HepG2 (cell line): ENCODE results near the gene LOXL4. TPM values are rescaled to one million over a fixed set of nuclear protein-coding genes. Genes with fewer than 3 reads are reported as not detected.

Experiments
- ATAC-seq: fragments of 200-7000 bp; cut with Tn5 transposase; 3 replicates; pipeline ENCODE4 v1.9.1; 2020; ENCODE audit warnings: mild to moderate bottlenecking, moderate library complexity
- BruUV-seq: library from RNA; stranded (reverse); fragments of 400-500 nt; replicated peaks from 2 replicates; lab custom pipeline; 2021; lab: Mats Ljungman, UMichigan
- CTCF ChIA-PET: fragments of 300-600 bp; formaldehyde crosslinking; extraction: SDS; loops from one replicate; lab custom pipeline; 2021; ENCODE audit warnings: low total read pairs, inconsistent platforms, low intra/inter-chr PET ratio; lab: Yijun Ruan, JAX
- POLR2A ChIA-PET: fragments of 350-600 bp; sonication (Branson Sonifier 250); formaldehyde crosslinking; loops from one replicate; lab custom pipeline; 2020; ENCODE audit warnings: antibody characterized with exemption, inconsistent platforms; lab: Yijun Ruan, JAX
- DNase-seq: peaks from one replicate; pipeline ENCODE4 v3.0.0-alpha.2; 2015; ENCODE audit warnings: low spot score
- FAIRE-seq: peaks from 3 replicates; lab custom pipeline; 2011; peaks lifted over from hg19 to GRCh38; lab: Jason Lieb, UNC
- H2AFZ ChIP-seq: one replicate; pipeline ENCODE4 v1.6.1; 2011; ENCODE audit warnings: low read length, inconsistent platforms
- H3K27ac ChIP-seq: fragments of 300-600 bp; 3 replicates; pipeline ENCODE4 v1.8.0; 2011; ENCODE audit warnings: mixed run types, mild to moderate bottlenecking, mixed read lengths, low read length, inconsistent platforms; ENCODE audit not compliant: insufficient read depth; ENCODE audit errors: extremely low read length
- H3K27me3 ChIP-seq, 2 experiments: fragments of 200-600 bp in 1 of 2; 2 replicates in 1 of 2; 3 replicates in 1 of 2; pipeline versions ENCODE4 v1.6.0 to v1.8.0; 2011; ENCODE audit warnings: low read length in 2 of 2, mild to moderate bottlenecking in 2 of 2, moderate library complexity in 2 of 2, inconsistent platforms in 1 of 2; ENCODE audit not compliant: insufficient read depth in 2 of 2, control insufficient read depth in 1 of 2
- H3K36me3 ChIP-seq, 2 experiments: fragments of 200-600 bp in 1 of 2; replicated peaks in 1 of 2; 2 replicates in 1 of 2; 3 replicates in 1 of 2; pipeline versions ENCODE4 v1.5.1 to v1.8.0; 2011; ENCODE audit warnings: low read length in 2 of 2, inconsistent platforms in 1 of 2; ENCODE audit not compliant: insufficient read depth in 2 of 2, control insufficient read depth in 1 of 2
- H3K4me1 ChIP-seq: 2 replicates; pipeline ENCODE4 v1.5.1; 2012; ENCODE audit warnings: low read length, inconsistent platforms; ENCODE audit not compliant: insufficient read depth
- H3K4me2 ChIP-seq: 2 replicates; pipeline ENCODE4 v1.6.0; 2011; ENCODE audit warnings: low read depth, low read length, inconsistent platforms
- H3K4me3 ChIP-seq, 3 experiments: fragments of 200-600 bp in 1 of 3; sonication (generic), shearing (Covaris generic) in 1 of 3; replicated peaks in 1 of 3; 2 replicates each; pipeline ENCODE4 v1.5.1; 2011 to 2016; ENCODE audit warnings: low read length in 3 of 3, inconsistent platforms in 2 of 3, low read depth in 2 of 3, mild to moderate bottlenecking in 2 of 3, control low read depth in 1 of 3, mixed read lengths in 1 of 3; ENCODE audit not compliant: insufficient read depth in 1 of 3
- H3K79me2 ChIP-seq: one replicate; pipeline ENCODE4 v1.6.1; 2011; ENCODE audit warnings: low read length, inconsistent platforms; ENCODE audit not compliant: insufficient read depth
- H3K9ac ChIP-seq: 2 replicates; pipeline ENCODE4 v1.6.0; 2011; ENCODE audit warnings: mild to moderate bottlenecking, low read depth, low read length, inconsistent platforms; ENCODE audit not compliant: insufficient read depth
- H3K9me3 ChIP-seq: 2 replicates; pipeline ENCODE4 v1.5.1; 2012; ENCODE audit warnings: mild to moderate bottlenecking, low read length
- H4K20me1 ChIP-seq: 2 replicates; pipeline ENCODE4 v1.6.0; 2011; ENCODE audit warnings: inconsistent platforms, mild to moderate bottlenecking, low read length, moderate library complexity; ENCODE audit not compliant: insufficient read depth
- ARID2 ChIP-seq: sonication (generic); formaldehyde crosslinking; IDR thresholded peaks from 2 replicates; pipeline ENCODE4 v1.8.1; 2022; ENCODE audit warnings: mild to moderate bottlenecking, missing genetic modification reagents, borderline replicate concordance
- ETV5 ChIP-seq: IDR thresholded peaks from 2 replicates; pipeline ENCODE4 v1.6.1; 2018; ENCODE audit warnings: missing biosample characterization, missing genetic modification reagents, inconsistent platforms, borderline replicate concordance
- ZSCAN21 ChIP-seq: sonication (generic); formaldehyde crosslinking; IDR thresholded peaks from 2 replicates; pipeline ENCODE4 v1.8.0; 2022; ENCODE audit warnings: mild to moderate bottlenecking, missing genetic modification reagents, moderate library complexity, borderline replicate concordance
- WGBS: methylation state at CpG from one replicate; pipeline ENCODE4 v1.1.6; 2017; ENCODE audit warnings: low lambda C conversion rate; 5-methylcytosine and 5-hydroxymethylcytosine counted together
- in situ Hi-C: cut with HindIII; loops from 2 replicates; pipeline ENCODE4 v1.10.0; 2017; ENCODE audit warnings: low pct_unique_long_range_greater_than_20kb; ENCODE audit not compliant: extremely low pct_ligation_motif_present
- intact Hi-C: fragments of 100-400 bp; cut with micrococcal nuclease; formaldehyde crosslinking; loops from one replicate; pipeline ENCODE4 v1.10.0; 2022; ENCODE audit not compliant: unreplicated experiment
- polyA plus RNA-seq, 8 experiments: library from polyadenylated mRNA; depleted of rRNA in 3 of 8; stranded (reverse) in 7 of 8; unstranded in 1 of 8; fragments of >200 nt; fragmentation: Illumina TruSeq in 4 of 8; extraction: Trizol in 4 of 8; gene quantifications; 2 replicates each; pipeline versions ENCODE4 v1.2.1 to v1.2.3, GENCODE V29; 2011 to 2016; ENCODE audit warnings: low read depth in 4 of 8, missing spikeins in 1 of 8, mixed read lengths in 1 of 8; ENCODE audit not compliant: insufficient read depth in 1 of 8
- total RNA-seq, 5 experiments: library from RNA; depleted of rRNA; stranded (reverse); fragments of >200 nt; fragmentation: Illumina TruSeq; extraction: Trizol; gene quantifications; 2 replicates each; pipeline ENCODE4 v1.2.3, GENCODE V29; 2016; ENCODE audit warnings: low read depth in 1 of 5
- TF ChIP-seq, protein P1 (sequence below): sonication (generic); formaldehyde crosslinking; IDR thresholded peaks from 2 replicates; pipeline ENCODE4 v1.4.0; 2020; ENCODE audit warnings: mild to moderate bottlenecking, missing genetic modification reagents
- TF ChIP-seq, protein P2 (sequence below): sonication (generic); formaldehyde crosslinking; IDR thresholded peaks from 2 replicates; pipeline ENCODE4 v1.4.0; 2020; ENCODE audit warnings: missing genetic modification reagents, borderline replicate concordance
- TF ChIP-seq, protein P3 (sequence below): sonication (generic); formaldehyde crosslinking; conservative IDR thresholded peaks from 2 replicates; pipeline ENCODE4 v1.4.0; 2020; ENCODE audit warnings: mild to moderate bottlenecking, missing genetic modification reagents, moderate library complexity
- TF ChIP-seq, protein P4 (sequence below): IDR thresholded peaks from 2 replicates; pipeline ENCODE4 v1.4.0; 2020; ENCODE audit warnings: mild to moderate bottlenecking, missing genetic modification reagents

Gene LOXL4
- total and polyA plus RNA-seq, 2 of the 13 experiments (the other 11 are each of a cell fraction or from before 2014, with no cell fraction given), result 8.8 to 21.1 TPM

DNA sequence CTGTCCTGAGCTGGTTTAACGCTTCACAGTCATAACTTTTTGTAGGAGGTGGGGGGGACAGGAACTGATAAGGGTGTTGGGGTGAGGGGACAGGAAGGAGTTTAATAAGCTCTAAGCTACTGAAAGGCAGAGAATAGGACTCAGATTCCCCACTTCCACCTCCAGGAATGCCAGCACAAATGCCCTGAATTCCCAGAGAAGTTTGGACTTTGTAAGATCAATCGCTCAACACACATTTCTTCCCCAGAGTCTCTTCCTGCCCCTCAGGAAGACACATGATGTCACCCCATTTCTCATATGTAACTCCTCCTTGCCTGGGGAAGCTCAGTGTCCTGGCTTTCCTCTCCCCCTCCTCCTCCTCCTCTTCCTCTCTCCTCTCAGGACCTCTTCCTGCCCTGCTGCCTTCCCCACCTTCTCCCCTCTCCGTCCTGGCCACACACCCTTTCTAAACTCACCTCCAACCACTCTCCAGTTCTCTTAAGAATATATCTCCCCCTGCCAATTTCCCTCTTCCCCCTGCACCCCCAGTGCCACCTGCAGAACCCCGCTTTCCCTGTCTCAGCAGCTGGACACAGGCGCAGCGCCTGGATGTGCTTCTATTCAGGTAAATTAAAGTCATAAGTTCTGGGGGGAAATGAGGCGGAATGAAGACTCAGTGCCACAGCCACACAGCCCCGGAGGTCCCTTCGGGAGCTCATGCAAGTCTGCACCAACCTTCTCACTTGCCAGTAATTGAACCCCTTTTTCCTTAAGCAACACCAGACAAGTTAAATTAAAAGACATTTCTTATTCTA lies 5.3 kb upstream of the LOXL4 start:
- FAIRE-seq, result no peak
- H4K20me1 ChIP-seq, result no peaks in the 10 kb centered on the region
- intact Hi-C loops, result no loop called here
- TF ChIP-seq ARID2 (CRISPR knock-in tag) (no peak), ZSCAN21 (CRISPR knock-in tag) (no peak), ETV5 (peak; percentile 68; the same call in 1 of the 2 replicates)
- TF ChIP-seq, protein P1, sequence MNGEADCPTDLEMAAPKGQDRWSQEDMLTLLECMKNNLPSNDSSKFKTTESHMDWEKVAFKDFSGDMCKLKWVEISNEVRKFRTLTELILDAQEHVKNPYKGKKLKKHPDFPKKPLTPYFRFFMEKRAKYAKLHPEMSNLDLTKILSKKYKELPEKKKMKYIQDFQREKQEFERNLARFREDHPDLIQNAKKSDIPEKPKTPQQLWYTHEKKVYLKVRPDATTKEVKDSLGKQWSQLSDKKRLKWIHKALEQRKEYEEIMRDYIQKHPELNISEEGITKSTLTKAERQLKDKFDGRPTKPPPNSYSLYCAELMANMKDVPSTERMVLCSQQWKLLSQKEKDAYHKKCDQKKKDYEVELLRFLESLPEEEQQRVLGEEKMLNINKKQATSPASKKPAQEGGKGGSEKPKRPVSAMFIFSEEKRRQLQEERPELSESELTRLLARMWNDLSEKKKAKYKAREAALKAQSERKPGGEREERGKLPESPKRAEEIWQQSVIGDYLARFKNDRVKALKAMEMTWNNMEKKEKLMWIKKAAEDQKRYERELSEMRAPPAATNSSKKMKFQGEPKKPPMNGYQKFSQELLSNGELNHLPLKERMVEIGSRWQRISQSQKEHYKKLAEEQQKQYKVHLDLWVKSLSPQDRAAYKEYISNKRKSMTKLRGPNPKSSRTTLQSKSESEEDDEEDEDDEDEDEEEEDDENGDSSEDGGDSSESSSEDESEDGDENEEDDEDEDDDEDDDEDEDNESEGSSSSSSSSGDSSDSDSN, result 0 out of 2 replicates have a peak, but pooled peaks have one; percentile 17
- TF ChIP-seq, protein P2, sequence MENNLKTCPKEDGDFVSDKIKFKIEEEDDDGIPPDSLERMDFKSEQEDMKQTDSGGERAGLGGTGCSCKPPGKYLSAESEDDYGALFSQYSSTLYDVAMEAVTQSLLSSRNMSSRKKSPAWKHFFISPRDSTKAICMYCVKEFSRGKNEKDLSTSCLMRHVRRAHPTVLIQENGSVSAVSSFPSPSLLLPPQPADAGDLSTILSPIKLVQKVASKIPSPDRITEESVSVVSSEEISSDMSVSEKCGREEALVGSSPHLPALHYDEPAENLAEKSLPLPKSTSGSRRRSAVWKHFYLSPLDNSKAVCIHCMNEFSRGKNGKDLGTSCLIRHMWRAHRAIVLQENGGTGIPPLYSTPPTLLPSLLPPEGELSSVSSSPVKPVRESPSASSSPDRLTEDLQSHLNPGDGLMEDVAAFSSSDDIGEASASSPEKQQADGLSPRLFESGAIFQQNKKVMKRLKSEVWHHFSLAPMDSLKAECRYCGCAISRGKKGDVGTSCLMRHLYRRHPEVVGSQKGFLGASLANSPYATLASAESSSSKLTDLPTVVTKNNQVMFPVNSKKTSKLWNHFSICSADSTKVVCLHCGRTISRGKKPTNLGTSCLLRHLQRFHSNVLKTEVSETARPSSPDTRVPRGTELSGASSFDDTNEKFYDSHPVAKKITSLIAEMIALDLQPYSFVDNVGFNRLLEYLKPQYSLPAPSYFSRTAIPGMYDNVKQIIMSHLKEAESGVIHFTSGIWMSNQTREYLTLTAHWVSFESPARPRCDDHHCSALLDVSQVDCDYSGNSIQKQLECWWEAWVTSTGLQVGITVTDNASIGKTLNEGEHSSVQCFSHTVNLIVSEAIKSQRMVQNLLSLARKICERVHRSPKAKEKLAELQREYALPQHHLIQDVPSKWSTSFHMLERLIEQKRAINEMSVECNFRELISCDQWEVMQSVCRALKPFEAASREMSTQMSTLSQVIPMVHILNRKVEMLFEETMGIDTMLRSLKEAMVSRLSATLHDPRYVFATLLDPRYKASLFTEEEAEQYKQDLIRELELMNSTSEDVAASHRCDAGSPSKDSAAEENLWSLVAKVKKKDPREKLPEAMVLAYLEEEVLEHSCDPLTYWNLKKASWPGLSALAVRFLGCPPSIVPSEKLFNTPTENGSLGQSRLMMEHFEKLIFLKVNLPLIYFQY (CRISPR knock-in tag), result no peak
- TF ChIP-seq, protein P3, sequence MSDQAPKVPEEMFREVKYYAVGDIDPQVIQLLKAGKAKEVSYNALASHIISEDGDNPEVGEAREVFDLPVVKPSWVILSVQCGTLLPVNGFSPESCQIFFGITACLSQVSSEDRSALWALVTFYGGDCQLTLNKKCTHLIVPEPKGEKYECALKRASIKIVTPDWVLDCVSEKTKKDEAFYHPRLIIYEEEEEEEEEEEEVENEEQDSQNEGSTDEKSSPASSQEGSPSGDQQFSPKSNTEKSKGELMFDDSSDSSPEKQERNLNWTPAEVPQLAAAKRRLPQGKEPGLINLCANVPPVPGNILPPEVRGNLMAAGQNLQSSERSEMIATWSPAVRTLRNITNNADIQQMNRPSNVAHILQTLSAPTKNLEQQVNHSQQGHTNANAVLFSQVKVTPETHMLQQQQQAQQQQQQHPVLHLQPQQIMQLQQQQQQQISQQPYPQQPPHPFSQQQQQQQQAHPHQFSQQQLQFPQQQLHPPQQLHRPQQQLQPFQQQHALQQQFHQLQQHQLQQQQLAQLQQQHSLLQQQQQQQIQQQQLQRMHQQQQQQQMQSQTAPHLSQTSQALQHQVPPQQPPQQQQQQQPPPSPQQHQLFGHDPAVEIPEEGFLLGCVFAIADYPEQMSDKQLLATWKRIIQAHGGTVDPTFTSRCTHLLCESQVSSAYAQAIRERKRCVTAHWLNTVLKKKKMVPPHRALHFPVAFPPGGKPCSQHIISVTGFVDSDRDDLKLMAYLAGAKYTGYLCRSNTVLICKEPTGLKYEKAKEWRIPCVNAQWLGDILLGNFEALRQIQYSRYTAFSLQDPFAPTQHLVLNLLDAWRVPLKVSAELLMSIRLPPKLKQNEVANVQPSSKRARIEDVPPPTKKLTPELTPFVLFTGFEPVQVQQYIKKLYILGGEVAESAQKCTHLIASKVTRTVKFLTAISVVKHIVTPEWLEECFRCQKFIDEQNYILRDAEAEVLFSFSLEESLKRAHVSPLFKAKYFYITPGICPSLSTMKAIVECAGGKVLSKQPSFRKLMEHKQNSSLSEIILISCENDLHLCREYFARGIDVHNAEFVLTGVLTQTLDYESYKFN (CRISPR knock-in tag), result peak; percentile 60
- TF ChIP-seq, protein P4, sequence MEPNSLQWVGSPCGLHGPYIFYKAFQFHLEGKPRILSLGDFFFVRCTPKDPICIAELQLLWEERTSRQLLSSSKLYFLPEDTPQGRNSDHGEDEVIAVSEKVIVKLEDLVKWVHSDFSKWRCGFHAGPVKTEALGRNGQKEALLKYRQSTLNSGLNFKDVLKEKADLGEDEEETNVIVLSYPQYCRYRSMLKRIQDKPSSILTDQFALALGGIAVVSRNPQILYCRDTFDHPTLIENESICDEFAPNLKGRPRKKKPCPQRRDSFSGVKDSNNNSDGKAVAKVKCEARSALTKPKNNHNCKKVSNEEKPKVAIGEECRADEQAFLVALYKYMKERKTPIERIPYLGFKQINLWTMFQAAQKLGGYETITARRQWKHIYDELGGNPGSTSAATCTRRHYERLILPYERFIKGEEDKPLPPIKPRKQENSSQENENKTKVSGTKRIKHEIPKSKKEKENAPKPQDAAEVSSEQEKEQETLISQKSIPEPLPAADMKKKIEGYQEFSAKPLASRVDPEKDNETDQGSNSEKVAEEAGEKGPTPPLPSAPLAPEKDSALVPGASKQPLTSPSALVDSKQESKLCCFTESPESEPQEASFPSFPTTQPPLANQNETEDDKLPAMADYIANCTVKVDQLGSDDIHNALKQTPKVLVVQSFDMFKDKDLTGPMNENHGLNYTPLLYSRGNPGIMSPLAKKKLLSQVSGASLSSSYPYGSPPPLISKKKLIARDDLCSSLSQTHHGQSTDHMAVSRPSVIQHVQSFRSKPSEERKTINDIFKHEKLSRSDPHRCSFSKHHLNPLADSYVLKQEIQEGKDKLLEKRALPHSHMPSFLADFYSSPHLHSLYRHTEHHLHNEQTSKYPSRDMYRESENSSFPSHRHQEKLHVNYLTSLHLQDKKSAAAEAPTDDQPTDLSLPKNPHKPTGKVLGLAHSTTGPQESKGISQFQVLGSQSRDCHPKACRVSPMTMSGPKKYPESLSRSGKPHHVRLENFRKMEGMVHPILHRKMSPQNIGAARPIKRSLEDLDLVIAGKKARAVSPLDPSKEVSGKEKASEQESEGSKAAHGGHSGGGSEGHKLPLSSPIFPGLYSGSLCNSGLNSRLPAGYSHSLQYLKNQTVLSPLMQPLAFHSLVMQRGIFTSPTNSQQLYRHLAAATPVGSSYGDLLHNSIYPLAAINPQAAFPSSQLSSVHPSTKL, result peak; percentile 41; the same call in 1 of the 2 replicates

More for the DNA sequence above, 5.3 kb upstream of the LOXL4 start:
- H3K36me3 ChIP-seq, result no peaks in the 10 kb centered on the region
- no peak overlapping the region for H2AFZ ChIP-seq
- no peak overlapping the region for H3K9ac ChIP-seq
- no TSS peak for BruUV-seq
- peak overlapping the region; percentile 28 for H3K4me2 ChIP-seq
- H3K4me3 ChIP-seq, result no peak overlapping the region; a peak in 1 of 6 replicates
- POLR2A ChIA-PET, result interaction anchor here (1.2 kb wide), 1 partner anchor 139 kb away, joined by 4 read pairs; the partner anchor contains the start of gene R3HCC1L
- H3K79me2 ChIP-seq, result no peaks in the 10 kb centered on the region
- DNase-seq (peak; percentile 66), ATAC-seq (peak; percentile 12)
- H3K4me1 ChIP-seq, result peaks cover 65% of the 10 kb centered on the region
- CTCF ChIA-PET, result no interaction called here
- H3K27me3 ChIP-seq, result no peaks in the 10 kb centered on the region; a peak in 1 of 5 replicates
- no peaks in the 10 kb centered on the region for H3K9me3 ChIP-seq
- 65% methylated on average over 9 of the region's 9 CpGs for WGBS
- no peak overlapping the region for H3K27ac ChIP-seq
- in situ Hi-C loops, result no loop called here
